Neural cell (in vitro differentiated cells): ENCODE measurements around the gene CDK11B. TPM values are rescaled to one million over a fixed set of nuclear protein-coding genes. Genes with fewer than 3 reads are reported as not detected.
"Not testable (repeated sequence)": the region's sequence is repeated elsewhere in the genome, so short reads cannot be mapped to it uniquely, and the experiment has no call there.

Source experiments
- H2AFZ ChIP-seq: fragments of 200-600, 300-800 bp; sonication (generic), shearing (Covaris generic); 2 replicates; pipeline ENCODE4 v1.6.0; 2014; ENCODE audit warnings: low read depth, mild to moderate bottlenecking, antibody characterized with exemption, low read length, moderate library complexity
- H3F3A ChIP-seq: fragments of 200-600 bp; shearing (Covaris generic); 2 replicates; pipeline ENCODE4 v1.6.1; 2016; ENCODE audit warnings: mild to moderate bottlenecking, moderate library complexity, mixed read lengths, antibody characterized with exemption, low read length; ENCODE audit not compliant: insufficient read depth, poor library complexity, severe bottlenecking
- H3K27ac ChIP-seq: fragments of 200-600, 300-800 bp; sonication (generic), shearing (Covaris generic); 2 replicates; pipeline ENCODE4 v1.5.1; 2014; ENCODE audit warnings: mild to moderate bottlenecking, low read length, moderate library complexity
- H3K27me3 ChIP-seq: fragments of 300-800, 200-600 bp; sonication (generic), shearing (Covaris generic); 2 replicates; pipeline ENCODE4 v1.6.0; 2014; ENCODE audit warnings: mild to moderate bottlenecking, low read depth, low read length, moderate library complexity; ENCODE audit not compliant: insufficient read depth
- H3K36me3 ChIP-seq: fragments of 300-800, 200-600 bp; sonication (generic), shearing (Covaris generic); 2 replicates; pipeline ENCODE4 v1.5.1; 2014; ENCODE audit warnings: mild to moderate bottlenecking, antibody characterized with exemption, low read length, moderate library complexity; ENCODE audit not compliant: insufficient read depth
- H3K4me2 ChIP-seq: fragments of 300-800, 200-600 bp; sonication (generic), shearing (Covaris generic); 2 replicates; pipeline ENCODE4 v1.6.0; 2014; ENCODE audit warnings: mild to moderate bottlenecking, low read length
- H3K4me3 ChIP-seq: fragments of 300-800, 200-600 bp; sonication (generic), shearing (Covaris generic); 2 replicates; pipeline ENCODE4 v1.5.1; 2014; ENCODE audit warnings: mild to moderate bottlenecking, low read length, moderate library complexity
- H3K79me2 ChIP-seq: fragments of 200-600 bp; shearing (Covaris generic); replicated peaks from 2 replicates; pipeline ENCODE4 v1.6.0; 2014; ENCODE audit warnings: mild to moderate bottlenecking, low read length, moderate library complexity; ENCODE audit not compliant: insufficient read depth
- H3K9ac ChIP-seq: fragments of 300-800, 200-600 bp; sonication (generic), shearing (Covaris generic); 2 replicates; pipeline ENCODE4 v1.6.1; 2016; ENCODE audit warnings: mild to moderate bottlenecking, low read length, mixed read lengths
- H3K9me2 ChIP-seq: fragments of 200-600 bp; shearing (Covaris generic); 2 replicates; pipeline ENCODE4 v1.6.1; 2016; ENCODE audit warnings: mild to moderate bottlenecking, low read length, mixed read lengths; ENCODE audit not compliant: insufficient read depth
- H3K9me3 ChIP-seq: fragments of 200-600, 300-800 bp; sonication (generic), shearing (Covaris generic); 2 replicates; pipeline ENCODE4 v1.6.1; 2016; ENCODE audit warnings: mild to moderate bottlenecking, mixed run types, low read length, moderate library complexity, mixed read lengths
- H4K20me1 ChIP-seq: fragments of 200-600 bp; shearing (Covaris generic); 2 replicates; pipeline ENCODE4 v1.6.1; 2016; ENCODE audit warnings: mild to moderate bottlenecking, mixed run types; ENCODE audit not compliant: insufficient read depth
- EP300 ChIP-seq: fragments of 450-650 bp; conservative IDR thresholded peaks from 2 replicates; pipeline ENCODE4 v1.6.1; 2014; ENCODE audit warnings: antibody characterized with exemption, mild to moderate bottlenecking, moderate library complexity; ENCODE audit not compliant: poor library complexity, severe bottlenecking
- EZH2 ChIP-seq: fragments of 200-600, 300-800 bp; shearing (Covaris generic), sonication (generic); IDR thresholded peaks from 2 replicates; pipeline ENCODE4 v1.6.1; 2014; ENCODE audit warnings: antibody characterized with exemption, low read length, borderline replicate concordance, mild to moderate bottlenecking; ENCODE audit not compliant: insufficient read depth, poor library complexity, severe bottlenecking
- POLR2AphosphoS5 ChIP-seq: IDR thresholded peaks from 2 replicates; pipeline ENCODE4 v1.6.1; 2012
- TAF1 ChIP-seq: IDR thresholded peaks from 2 replicates; pipeline ENCODE4 v1.6.1; 2012; ENCODE audit warnings: low read depth
- polyA plus RNA-seq: library from polyadenylated mRNA; depleted of rRNA; stranded (reverse); fragments of >200 nt; gene quantifications from 2 replicates; pipeline ENCODE4 v1.2.3, GENCODE V29; 2014
- TF ChIP-seq, protein P1 (sequence below): fragments of 450-650 bp; IDR thresholded peaks from 2 replicates; pipeline ENCODE4 v1.5.1; 2014; ENCODE audit warnings: antibody characterized with exemption, mild to moderate bottlenecking, moderate library complexity; ENCODE audit not compliant: poor library complexity, severe bottlenecking
- TF ChIP-seq, protein P2 (sequence below): IDR thresholded peaks from 2 replicates; pipeline ENCODE4 v1.6.1; 2012; ENCODE audit warnings: borderline replicate concordance

Gene CDK11B
- polyA plus RNA-seq, 1 donor from 2014 or later = 9.6 TPM

DNA sequence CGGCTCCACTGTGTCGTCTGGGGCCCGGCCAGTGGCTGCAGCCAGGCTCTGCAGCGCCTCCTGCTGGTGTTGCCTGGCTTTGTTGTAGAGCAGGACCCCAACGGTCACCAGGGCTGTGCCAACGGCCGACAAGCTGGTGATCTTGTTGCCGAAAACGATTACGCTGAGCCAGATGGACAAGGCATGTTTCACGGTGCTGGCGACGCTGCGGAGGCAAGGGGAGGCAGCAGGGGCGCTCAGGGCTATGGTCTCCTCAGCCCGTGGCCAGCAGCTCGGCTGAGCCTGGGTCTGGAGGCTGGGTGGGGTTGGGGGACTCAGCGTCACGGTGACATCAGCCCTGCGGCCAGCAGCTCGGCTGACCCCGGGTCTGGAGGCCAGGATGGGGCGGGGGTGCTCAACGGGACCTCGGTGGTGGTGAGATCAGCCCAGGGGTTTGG, 7.0 kb upstream of the CDK11B start:
- Histone ChIP-seq H3K79me2 (no peaks in the 10 kb centered on the region), H3K9me2 (no peaks in the 10 kb centered on the region), H3K27ac (no peak overlapping the region), H3F3A (no peaks in the 10 kb centered on the region), H2AFZ (no peak overlapping the region), H3K4me3 (no peak overlapping the region), H3K36me3 (no peaks in the 10 kb centered on the region), H3K9me3 (no peaks in the 10 kb centered on the region), H3K9ac (no peak overlapping the region), H3K27me3 (no peaks in the 10 kb centered on the region), H4K20me1 (no peaks in the 10 kb centered on the region), H3K4me2 (no peak overlapping the region)
- no peak for TF ChIP-seq EZH2
- TF ChIP-seq, protein P1, sequence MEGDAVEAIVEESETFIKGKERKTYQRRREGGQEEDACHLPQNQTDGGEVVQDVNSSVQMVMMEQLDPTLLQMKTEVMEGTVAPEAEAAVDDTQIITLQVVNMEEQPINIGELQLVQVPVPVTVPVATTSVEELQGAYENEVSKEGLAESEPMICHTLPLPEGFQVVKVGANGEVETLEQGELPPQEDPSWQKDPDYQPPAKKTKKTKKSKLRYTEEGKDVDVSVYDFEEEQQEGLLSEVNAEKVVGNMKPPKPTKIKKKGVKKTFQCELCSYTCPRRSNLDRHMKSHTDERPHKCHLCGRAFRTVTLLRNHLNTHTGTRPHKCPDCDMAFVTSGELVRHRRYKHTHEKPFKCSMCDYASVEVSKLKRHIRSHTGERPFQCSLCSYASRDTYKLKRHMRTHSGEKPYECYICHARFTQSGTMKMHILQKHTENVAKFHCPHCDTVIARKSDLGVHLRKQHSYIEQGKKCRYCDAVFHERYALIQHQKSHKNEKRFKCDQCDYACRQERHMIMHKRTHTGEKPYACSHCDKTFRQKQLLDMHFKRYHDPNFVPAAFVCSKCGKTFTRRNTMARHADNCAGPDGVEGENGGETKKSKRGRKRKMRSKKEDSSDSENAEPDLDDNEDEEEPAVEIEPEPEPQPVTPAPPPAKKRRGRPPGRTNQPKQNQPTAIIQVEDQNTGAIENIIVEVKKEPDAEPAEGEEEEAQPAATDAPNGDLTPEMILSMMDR = peak; percentile 45
- TF ChIP-seq TAF1 = no peak

DNA sequence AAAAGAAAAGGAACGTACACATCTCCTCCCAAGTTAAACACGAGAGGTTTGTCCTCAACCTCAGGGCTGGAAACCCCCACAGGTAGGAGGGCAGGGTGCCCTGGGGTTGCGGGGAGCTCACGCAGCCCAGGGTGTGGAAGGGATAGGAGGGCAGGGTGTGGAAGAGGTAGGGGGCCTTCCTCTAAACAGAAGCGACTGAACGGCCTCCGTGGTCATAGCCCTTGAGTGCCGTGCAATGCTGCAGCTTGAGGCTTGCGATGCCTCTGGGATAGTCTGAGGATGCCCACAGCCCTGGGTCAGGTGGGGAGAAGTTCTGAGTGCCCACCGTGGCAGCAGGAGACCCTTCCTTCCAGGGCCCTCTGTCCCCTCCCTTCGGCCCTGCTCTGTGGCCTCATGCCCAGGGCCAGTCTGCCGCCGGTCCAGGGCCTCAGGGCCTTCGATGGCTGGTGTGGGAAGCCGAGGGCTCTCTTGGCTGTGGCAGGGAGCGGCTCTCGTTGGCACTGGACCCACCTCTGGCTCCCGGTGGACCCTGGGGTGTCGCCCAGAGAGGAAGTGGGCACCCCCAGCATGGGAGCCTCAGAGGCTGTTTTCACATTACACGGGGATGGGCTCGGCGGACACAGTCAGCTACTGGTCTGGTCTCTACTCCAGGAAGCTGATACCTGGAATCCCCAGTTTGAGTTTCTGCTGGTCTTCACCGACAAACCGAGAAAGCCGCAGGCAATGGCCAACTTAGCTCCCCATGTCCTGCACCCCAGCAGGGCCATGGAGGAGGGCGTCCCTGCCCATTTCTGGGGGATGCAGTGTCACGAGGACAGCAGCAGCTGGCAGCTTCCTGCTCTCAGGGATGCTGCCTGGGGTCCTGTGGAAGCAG, 6.4 kb upstream of the CDK11B start:
- Histone ChIP-seq H3K27me3 (no peaks in the 10 kb centered on the region), H3K4me3 (no peak overlapping the region), H3K9ac (no peak overlapping the region), H3K79me2 (no peaks in the 10 kb centered on the region), H3F3A (no peaks in the 10 kb centered on the region), H2AFZ (no peak overlapping the region), H3K9me2 (no peaks in the 10 kb centered on the region), H3K27ac (no peak overlapping the region), H4K20me1 (no peaks in the 10 kb centered on the region), H3K4me2 (no peak overlapping the region), H3K9me3 (no peaks in the 10 kb centered on the region), H3K36me3 (no peaks in the 10 kb centered on the region)
- TF ChIP-seq EP300 (no peak), POLR2AphosphoS5 (no peak), TAF1 (no peak)
- TF ChIP-seq, protein P2, sequence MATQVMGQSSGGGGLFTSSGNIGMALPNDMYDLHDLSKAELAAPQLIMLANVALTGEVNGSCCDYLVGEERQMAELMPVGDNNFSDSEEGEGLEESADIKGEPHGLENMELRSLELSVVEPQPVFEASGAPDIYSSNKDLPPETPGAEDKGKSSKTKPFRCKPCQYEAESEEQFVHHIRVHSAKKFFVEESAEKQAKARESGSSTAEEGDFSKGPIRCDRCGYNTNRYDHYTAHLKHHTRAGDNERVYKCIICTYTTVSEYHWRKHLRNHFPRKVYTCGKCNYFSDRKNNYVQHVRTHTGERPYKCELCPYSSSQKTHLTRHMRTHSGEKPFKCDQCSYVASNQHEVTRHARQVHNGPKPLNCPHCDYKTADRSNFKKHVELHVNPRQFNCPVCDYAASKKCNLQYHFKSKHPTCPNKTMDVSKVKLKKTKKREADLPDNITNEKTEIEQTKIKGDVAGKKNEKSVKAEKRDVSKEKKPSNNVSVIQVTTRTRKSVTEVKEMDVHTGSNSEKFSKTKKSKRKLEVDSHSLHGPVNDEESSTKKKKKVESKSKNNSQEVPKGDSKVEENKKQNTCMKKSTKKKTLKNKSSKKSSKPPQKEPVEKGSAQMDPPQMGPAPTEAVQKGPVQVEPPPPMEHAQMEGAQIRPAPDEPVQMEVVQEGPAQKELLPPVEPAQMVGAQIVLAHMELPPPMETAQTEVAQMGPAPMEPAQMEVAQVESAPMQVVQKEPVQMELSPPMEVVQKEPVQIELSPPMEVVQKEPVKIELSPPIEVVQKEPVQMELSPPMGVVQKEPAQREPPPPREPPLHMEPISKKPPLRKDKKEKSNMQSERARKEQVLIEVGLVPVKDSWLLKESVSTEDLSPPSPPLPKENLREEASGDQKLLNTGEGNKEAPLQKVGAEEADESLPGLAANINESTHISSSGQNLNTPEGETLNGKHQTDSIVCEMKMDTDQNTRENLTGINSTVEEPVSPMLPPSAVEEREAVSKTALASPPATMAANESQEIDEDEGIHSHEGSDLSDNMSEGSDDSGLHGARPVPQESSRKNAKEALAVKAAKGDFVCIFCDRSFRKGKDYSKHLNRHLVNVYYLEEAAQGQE = no peak
- TF ChIP-seq, protein P1 = no peak

DNA sequence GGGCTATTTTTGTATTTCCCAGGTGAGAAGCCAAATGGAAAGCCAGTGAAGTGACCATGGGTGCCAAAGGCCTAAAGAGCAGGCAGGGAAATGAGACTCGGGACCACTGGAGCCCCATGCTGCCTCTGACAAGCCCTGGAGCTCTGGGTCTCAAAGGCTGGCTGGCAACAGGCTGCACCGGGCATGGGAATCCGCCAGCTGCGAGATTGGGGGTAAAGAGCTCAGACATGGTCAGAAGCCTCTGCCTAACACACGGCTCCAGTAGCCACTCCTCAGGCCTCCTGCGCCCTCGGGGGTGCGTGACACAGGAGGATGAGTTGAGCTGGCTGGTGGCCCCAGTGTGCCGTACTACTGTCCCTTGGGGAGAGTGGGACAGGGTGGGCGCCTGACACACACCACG, 5.5 kb upstream of the CDK11B start:
- H4K20me1 ChIP-seq, H3K36me3 ChIP-seq, H3K9me3 ChIP-seq, H3K27ac ChIP-seq, H3K4me2 ChIP-seq, H3K9me2 ChIP-seq, H3F3A ChIP-seq, H3K27me3 ChIP-seq, H3K79me2 ChIP-seq, H3K9ac ChIP-seq, H2AFZ ChIP-seq, H3K4me3 ChIP-seq: not testable (repeated sequence)

DNA sequence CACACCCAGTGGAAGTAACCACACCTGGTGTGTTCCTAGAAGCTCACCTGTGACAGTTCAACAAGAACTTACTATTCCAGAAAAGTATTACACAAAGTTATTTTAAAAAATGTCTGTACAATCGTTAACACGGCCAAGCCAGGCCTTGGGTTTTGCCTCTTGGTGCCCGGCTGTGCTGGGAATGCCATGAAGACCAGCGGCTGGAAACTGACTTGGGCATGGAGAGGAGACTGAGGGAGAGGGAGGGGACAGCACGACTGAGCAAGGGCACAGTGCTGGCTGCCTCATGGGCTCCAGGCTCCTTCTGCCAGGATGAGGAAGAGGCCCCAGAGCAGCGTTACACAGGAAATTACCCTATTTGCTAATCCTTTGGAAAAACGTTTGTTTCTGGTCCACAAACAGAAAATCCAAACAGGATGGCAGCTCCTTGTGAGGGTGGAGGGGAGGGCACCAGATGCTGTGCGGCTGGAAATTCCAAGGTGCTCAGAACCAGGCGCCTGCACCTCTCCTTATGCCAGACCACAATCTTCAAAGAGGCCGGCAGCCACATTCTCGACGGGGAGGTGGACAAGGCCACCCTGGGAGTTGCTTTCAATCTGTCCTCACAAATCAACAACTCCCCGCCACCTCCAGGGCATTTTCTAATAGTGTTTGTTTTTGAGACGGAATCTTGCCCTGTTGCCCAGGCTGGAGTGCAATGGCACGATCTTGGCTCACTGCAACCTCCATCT, 4.2 kb upstream of the CDK11B start:
- not testable (repeated sequence) for H2AFZ ChIP-seq, H3K4me3 ChIP-seq, H3K9me3 ChIP-seq, H4K20me1 ChIP-seq, H3K9me2 ChIP-seq, H3K4me2 ChIP-seq, H3K36me3 ChIP-seq, H3K9ac ChIP-seq, H3K27me3 ChIP-seq, H3K27ac ChIP-seq, H3K79me2 ChIP-seq, H3F3A ChIP-seq
